NCI-H1417 treated with DMSO at 0.1 percent for 48 hours (cell line): Measurements from ENCODE around the gene CACHD1.

Experiments used
- DNase-seq: peaks from one replicate; lab custom pipeline; 2025; lab: John Stamatoyannopoulos, UW

Gene CACHD1

DNA sequence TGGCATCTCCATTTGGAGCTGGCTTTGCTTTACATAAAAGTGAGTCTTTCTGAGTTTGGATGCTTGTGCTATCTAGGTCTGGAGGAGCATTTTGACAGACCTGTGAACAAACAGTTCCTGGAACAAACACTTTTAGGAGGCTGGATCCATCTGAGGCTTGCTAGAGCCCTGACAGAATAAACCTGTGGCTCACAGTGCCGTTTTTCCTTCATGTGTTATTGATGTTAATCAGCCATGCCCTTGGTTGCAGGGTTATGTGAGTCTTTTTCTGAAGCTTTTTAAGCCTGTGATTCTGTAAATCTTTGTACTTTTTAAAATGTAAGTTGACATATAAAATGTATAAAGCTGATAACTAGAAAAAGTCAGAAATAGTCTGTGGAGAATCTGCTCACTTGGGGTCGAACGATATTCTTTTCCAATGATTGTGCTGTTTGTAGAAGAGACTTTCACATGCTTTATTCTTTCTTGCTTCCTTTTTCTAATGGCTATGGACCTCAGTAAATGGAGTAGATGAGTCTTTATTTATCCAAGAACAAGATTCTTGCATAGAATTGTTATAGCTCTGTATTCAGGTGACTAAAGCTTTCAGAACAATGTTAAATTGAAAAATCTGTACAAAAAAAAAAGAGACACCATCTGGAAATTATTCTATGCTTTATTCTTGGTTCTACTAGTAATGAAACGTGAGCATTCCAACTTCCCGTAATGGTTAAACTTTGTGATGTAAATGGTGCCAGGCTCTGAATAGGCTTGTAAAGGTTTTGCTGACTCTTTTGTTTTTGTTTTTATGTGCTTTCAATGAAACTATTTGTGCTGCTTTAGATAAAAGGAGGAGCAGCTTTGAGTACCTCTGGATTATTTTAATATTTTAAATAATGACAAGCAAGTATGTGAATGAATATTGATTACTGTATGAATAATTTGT is 53.7 kb downstream of the CACHD1 start:
- DNase-seq, result no peak

GRCh38 chr1:64524614-64525013 is 54.7 kb downstream of the CACHD1 start:
- DNase-seq, result no peak

GRCh38 chr1:64525116-64525686 is 55.3 kb downstream of the CACHD1 start:
- DNase-seq, result no peak

GRCh38 chr1:64526312-64526711 is 56.4 kb downstream of the CACHD1 start:
- DNase-seq, result no peak

DNA sequence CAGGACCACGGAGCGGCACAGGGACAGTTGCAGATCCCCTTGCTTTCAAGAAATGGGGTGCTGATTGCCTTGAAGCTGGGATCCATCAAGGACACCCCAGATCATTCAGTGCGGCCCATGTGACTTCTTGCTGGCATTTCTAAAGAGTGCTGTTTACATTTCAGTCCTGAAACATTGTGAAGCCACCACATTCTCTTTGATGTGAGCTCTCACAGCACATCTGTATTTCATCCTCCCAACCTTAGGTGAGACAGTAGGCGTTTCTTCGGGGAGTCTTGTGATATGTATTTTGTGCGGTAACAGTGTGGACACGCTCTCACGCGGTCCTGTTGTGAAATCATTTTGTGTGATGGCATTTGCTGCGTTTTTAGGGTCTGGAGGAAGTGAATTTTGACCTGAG is 57.2 kb downstream of the CACHD1 start:
- no peak for DNase-seq

GRCh38 chr1:64527786-64528185 is 57.9 kb downstream of the CACHD1 start:
- DNase-seq, result no peak

GRCh38 chr1:64530969-64531692 is 61.2 kb downstream of the CACHD1 start:
- DNase-seq, result no peak

DNA sequence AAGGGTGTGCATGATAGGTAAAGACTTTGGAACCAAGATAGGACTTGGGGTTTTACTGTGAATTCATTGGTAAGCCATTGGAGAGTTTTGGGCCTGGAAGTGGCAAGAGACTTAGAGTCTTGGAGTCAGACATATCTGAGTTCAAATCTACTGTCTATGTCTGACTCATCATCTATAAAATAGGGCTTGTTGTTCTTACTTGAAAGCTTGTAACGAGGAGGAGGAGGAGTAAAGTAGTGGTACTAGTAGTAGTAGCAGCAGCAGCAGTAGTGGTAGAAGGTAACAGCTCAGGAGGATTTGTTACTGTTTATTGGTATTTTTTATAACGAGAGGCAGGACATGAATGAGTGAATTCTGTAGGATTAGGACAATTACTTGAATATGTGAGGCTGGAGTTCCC is 62.7 kb downstream of the CACHD1 start:
- no peak for DNase-seq

GRCh38 chr1:64535938-64536835 is 66.3 kb downstream of the CACHD1 start:
- DNase-seq, result no peak

GRCh38 chr1:64536836-64537490 is 67.0 kb downstream of the CACHD1 start:
- no peak for DNase-seq

GRCh38 chr1:64537942-64538341 is 68.0 kb downstream of the CACHD1 start:
- DNase-seq, result no peak

- DNase-seq, result no peak
Observed at GRCh38 chr1:64538389-64538788, 68.5 kb downstream of the CACHD1 start.

DNA sequence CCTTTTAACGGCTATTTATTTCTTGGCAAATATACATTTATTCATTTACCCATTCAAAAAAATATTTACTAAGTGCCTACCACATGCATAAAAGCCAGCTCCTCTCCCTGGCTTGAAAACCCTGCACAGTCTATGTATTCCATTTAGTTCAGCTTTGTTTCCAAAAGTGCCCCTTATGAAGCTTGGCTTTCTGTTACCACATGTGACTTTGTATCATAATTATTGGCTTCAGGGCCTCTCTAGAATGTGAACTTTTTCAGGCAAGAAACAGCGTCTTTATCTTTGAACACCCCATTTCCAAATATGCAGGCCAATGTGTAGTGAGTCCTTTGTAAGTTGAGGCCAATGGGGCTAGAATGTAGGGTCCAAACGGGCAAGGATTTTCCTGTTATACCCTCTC is 69.4 kb downstream of the CACHD1 start:
- DNase-seq, result no peak

DNA sequence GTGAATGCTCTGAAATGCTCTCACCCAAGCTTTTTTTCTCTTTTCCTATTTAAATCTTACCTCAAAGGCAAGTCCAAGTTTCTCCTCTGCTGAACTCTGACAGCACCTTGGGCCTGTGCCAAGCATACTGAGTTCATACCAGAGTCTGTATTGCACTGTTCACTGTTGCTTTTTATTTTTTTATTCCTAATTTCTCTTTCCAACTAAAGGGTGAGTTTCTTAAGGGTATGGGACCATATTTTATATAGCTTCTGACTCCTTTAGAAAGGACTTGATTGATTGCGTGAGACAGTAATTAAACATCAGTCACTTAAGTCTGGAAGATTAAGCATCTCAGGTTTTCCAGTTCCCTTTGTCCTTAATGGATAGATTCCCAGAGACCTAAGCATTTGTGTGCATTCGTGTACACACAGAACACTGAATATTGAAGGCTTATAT is 69.9 kb downstream of the CACHD1 start:
- no peak for DNase-seq

- DNase-seq, result no peak
Observed at GRCh38 chr1:64540265-64540791, 70.4 kb downstream of the CACHD1 start.

DNA sequence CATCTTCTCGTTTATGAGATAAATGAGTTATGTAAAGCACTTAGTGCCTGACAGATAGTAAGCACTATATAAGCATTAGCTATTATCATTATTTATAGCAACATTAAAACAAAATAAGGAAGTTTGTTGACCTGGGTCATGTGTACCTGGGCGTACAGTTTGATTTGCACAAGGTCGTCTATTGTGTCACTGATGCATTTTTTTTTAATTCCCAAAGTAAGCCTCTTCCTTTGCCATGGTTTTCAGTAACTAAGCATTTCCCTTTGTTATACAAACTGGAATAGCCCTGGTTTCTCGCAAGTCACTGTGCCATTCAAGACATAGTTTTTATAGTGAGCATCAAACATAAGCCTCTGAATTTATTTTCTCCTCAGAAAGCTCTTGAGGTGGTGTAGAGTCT is 72.2 kb downstream of the CACHD1 start:
- no peak for DNase-seq

- DNase-seq, result no peak
Observed at GRCh38 chr1:64543831-64544230, 73.9 kb downstream of the CACHD1 start.

DNA sequence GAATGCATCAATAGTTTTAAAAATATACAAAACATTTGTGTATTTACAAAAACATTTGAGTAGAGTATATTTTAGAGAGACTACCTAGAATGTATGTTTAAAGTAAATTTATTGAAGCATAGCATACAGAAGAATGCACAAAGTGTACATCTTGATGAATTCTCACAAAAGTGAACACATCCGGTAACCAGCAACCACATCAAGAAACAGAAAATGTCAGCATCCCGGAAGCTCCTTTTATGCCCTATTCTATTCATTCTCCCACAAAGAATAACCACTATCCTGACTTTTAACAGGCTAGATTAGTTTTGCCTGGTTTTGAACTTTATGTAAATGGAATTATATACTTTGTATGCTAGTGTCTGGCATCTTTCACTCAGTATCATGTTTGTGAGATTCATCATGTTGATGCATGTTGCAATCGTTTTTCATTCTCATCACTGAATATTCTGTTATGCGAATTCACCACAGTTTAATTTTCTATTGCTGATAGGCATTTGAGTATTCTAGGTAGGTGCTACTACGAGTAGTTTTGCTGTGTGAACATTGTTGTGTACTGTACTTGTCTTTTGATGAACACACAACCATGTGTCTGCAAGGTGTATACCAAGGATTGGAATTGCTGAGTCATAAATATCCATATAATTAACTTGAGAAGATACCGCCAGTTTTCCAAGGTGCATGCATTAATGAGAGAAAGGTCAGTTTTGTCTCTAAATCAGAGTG is 75.4 kb downstream of the CACHD1 start:
- DNase-seq, result no peak

GRCh38 chr1:64546013-64546412 is 76.1 kb downstream of the CACHD1 start:
- no peak for DNase-seq

- no peak for DNase-seq
Observed at GRCh38 chr1:64549464-64550239, 79.7 kb downstream of the CACHD1 start.
